Activated CD8-positive, alpha-beta T cell treated with anti-CD3 and anti-CD28 coated beads for 36 hours (primary cell): ENCODE results near the gene STRIP1. TPM values are rescaled to one million over a fixed set of nuclear protein-coding genes. Genes with fewer than 3 reads are reported as not detected.

ENCODE experiments used
- ATAC-seq: fragments of 200-7000 bp; cut with Tn5 transposase; one replicate; pipeline ENCODE4 v1.10.0; 2021; ENCODE audit warnings: mild to moderate bottlenecking, moderate library complexity
- CTCF ChIA-PET: fragments of 350-600 bp; sonication (Branson Sonifier 250); formaldehyde crosslinking; loops from one replicate; lab custom pipeline; 2021; ENCODE audit warnings: antibody characterized with exemption; lab: Charles Lee
- POLR2A ChIA-PET: fragments of 350-600 bp; sonication (Branson Sonifier 250); formaldehyde crosslinking; loops from one replicate; lab custom pipeline; 2021; ENCODE audit warnings: antibody characterized with exemption; lab: Charles Lee
- DNase-seq: peaks from one replicate; pipeline ENCODE4 v3.0.0-alpha.2; 2020
- H3K27ac Mint-ChIP-seq: one replicate; pipeline ENCODE4 v1.8.0; 2021; ENCODE audit warnings: mild to moderate bottlenecking, mixed read lengths
- H3K27me3 Mint-ChIP-seq: one replicate; pipeline ENCODE4 v1.8.0; 2021; ENCODE audit warnings: mixed read lengths
- H3K36me3 Mint-ChIP-seq: one replicate; pipeline ENCODE4 v1.8.0; 2021; ENCODE audit warnings: low read depth, mixed read lengths
- H3K4me1 Mint-ChIP-seq: one replicate; pipeline ENCODE4 v1.8.0; 2021; ENCODE audit warnings: low read depth, mixed read lengths
- H3K4me3 Mint-ChIP-seq: one replicate; pipeline ENCODE4 v1.8.0; 2021; ENCODE audit warnings: mild to moderate bottlenecking, moderate library complexity, mixed read lengths
- H3K9me3 Mint-ChIP-seq: one replicate; pipeline ENCODE4 v1.8.0; 2021; ENCODE audit warnings: mixed read lengths
- CTCF ChIP-seq: fragments of 200-600 bp; IDR thresholded peaks from one replicate; pipeline ENCODE4 v1.8.0; 2022; ENCODE audit warnings: antibody characterized with exemption, mild to moderate bottlenecking
- intact Hi-C: fragments of 100-400 bp; cut with micrococcal nuclease; formaldehyde crosslinking; loops from one replicate; pipeline ENCODE4 v1.10.0; 2022
- total RNA-seq, 2 experiments: library from RNA; stranded (reverse); gene quantifications; one replicate each; pipeline ENCODE4 v1.2.3, GENCODE V29; 2021

Gene STRIP1
- total RNA-seq, 2 experiments from 2014 or later: 24.6 to 24.8 TPM

- Mint-ChIP-seq H3K9me3 (no peaks in the 10 kb centered on the region), H3K4me3 (no peak overlapping the region), H3K27me3 (peaks cover 36% of the 10 kb centered on the region), H3K36me3 (no peaks in the 10 kb centered on the region), H3K4me1 (peaks cover 2% of the 10 kb centered on the region), H3K27ac (no peak overlapping the region)
- intact Hi-C loops: no loop called here
- ATAC-seq: no peak
- ChIA-PET CTCF (interaction anchor here (1.3 to 5.9 kb wide), 7 partner anchors 13 to 60 kb away, joined by 4 to 156 read pairs (median 17); no protein-coding TSS in a partner anchor), POLR2A (no interaction called here)
- no peak for DNase-seq
- TF ChIP-seq CTCF: no peak
Measured at GRCh38 chr1:110089561-110090275, 55.3 kb downstream of the STRIP1 start.

- intact Hi-C loops: no loop called here
- Mint-ChIP-seq H3K27me3 (peaks cover 22% of the 10 kb centered on the region), H3K36me3 (no peaks in the 10 kb centered on the region), H3K4me3 (no peak overlapping the region), H3K4me1 (no peaks in the 10 kb centered on the region), H3K27ac (no peak overlapping the region), H3K9me3 (no peaks in the 10 kb centered on the region)
- ChIA-PET POLR2A (interaction anchor here (0.8 to 1.2 kb wide), 2 partner anchors 30 to 39 kb away, joined by 3 read pairs; no protein-coding TSS in a partner anchor), CTCF (interaction anchor here (0.8 to 5.9 kb wide), 8 partner anchors 10 to 369 kb away, joined by 3 to 156 read pairs (median 8); no protein-coding TSS in a partner anchor)
- ATAC-seq: no peak
- DNase-seq: no peak
- no peak for TF ChIP-seq CTCF
Measured at GRCh38 chr1:110091381-110091780, 57.0 kb downstream of the STRIP1 start.

DNA sequence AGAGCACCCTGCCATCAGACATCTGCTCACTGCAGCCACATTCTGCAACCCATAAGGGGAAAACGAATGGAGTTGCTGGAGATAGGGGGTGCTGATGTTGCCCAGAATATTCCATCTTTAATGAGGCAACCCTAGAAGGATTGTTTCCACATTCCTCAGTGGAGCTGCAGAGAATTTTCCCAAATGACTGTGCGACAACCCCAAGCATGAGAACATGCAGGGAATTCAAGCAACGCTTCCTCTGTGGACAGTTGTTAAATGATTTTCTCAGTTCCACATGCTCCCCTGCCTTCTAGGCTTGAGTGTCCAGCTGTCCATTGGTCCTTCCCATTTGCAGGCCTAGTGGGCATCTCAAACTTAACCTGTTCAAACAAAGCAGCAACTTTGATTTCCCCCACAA is 57.4 kb downstream of the STRIP1 start:
- Mint-ChIP-seq H3K36me3 (no peaks in the 10 kb centered on the region), H3K27me3 (peaks cover 18% of the 10 kb centered on the region), H3K27ac (no peak overlapping the region), H3K4me3 (no peak overlapping the region), H3K4me1 (no peaks in the 10 kb centered on the region), H3K9me3 (no peaks in the 10 kb centered on the region)
- intact Hi-C loops: no loop called here
- ChIA-PET CTCF (interaction anchor here (0.6 to 5.9 kb wide), 10 partner anchors 10 to 368 kb away, joined by 3 to 156 read pairs (median 4); no protein-coding TSS in a partner anchor), POLR2A (interaction anchor here (0.8 to 1.3 kb wide), 3 partner anchors 13 to 40 kb away, joined by 3 to 4 read pairs (median 3); no protein-coding TSS in a partner anchor)
- DNase-seq: no peak
- ATAC-seq: no peak
- TF ChIP-seq CTCF: no peak

DNA sequence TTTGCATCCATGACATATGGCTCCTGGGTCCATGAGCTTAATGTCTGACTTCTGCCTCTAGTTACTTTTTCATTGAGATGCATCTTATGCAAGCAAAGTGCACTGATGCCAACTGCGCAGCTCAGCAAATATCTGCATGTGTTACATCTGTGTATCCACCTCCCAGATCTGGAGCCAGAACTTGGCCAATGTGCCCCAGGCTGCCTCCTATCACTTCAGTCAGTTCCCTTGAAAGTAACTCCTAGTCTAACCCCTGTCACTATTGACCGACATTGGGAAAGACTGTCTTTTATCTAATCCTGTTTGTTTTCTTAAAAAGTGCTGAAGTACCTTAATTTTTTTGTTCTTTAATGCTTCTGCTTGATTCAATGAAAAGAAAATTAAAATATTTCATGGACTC is 58.6 kb downstream of the STRIP1 start:
- H3K27me3 Mint-ChIP-seq: peaks cover 10% of the 10 kb centered on the region
- no peak for ATAC-seq
- no peaks in the 10 kb centered on the region for H3K4me1 Mint-ChIP-seq
- DNase-seq: no peak
- no peaks in the 10 kb centered on the region for H3K36me3 Mint-ChIP-seq
- no peaks in the 10 kb centered on the region for H3K9me3 Mint-ChIP-seq
- H3K4me3 Mint-ChIP-seq: no peak overlapping the region
- no peak overlapping the region for H3K27ac Mint-ChIP-seq
- TF ChIP-seq CTCF: no peak
- POLR2A ChIA-PET: interaction anchor here (1.2 to 1.3 kb wide), 2 partner anchors 14 to 19 kb away, joined by 3 to 4 read pairs; no protein-coding TSS in a partner anchor
- CTCF ChIA-PET: interaction anchor here (4.0 to 5.9 kb wide), 3 partner anchors 10 to 39 kb away, joined by 26 to 156 read pairs (median 31); no protein-coding TSS in a partner anchor
- intact Hi-C loops: no loop called here
